T47D (cell line): Measurements from ENCODE around the gene PIEZO1.

Experiments
- DNase-seq, 2 experiments: peaks; one replicate each; pipeline versions ENCODE4 v3.0.0 to v3.0.0-alpha.2; 2011 to 2012; ENCODE audit warnings: low read depth in 1 of 2, low spot score in 1 of 2
- JUND ChIP-seq: IDR thresholded peaks from 2 replicates; pipeline ENCODE4 v1.6.1; 2012; ENCODE audit warnings: low read depth
- in situ Hi-C: cut with HindIII; loops from 2 replicates; pipeline ENCODE4 v1.10.0; 2016; ENCODE audit warnings: low sequenced_read_pairs, low pct_unique_long_range_greater_than_20kb

The PIEZO1 gene

GRCh38 chr16:88771294-88771772 lies 13.7 kb downstream of the PIEZO1 start:
- no peak for DNase-seq
- TF ChIP-seq JUND, result no peak
- in situ Hi-C loops, result no loop called here

- in situ Hi-C loops, result no loop called here
- TF ChIP-seq JUND, result no peak
- DNase-seq, result peak in 1 of 2 experiments; percentile 94
Observed at GRCh38 chr16:88770461-88771293, 14.3 kb downstream of the PIEZO1 start.

- in situ Hi-C loops, result no loop called here
- peak; percentile 91 to 98 for DNase-seq
- TF ChIP-seq JUND, result no peak
Observed at GRCh38 chr16:88769617-88770460, 15.2 kb downstream of the PIEZO1 start.

GRCh38 chr16:88768071-88768783 lies 16.8 kb downstream of the PIEZO1 start:
- no peak for TF ChIP-seq JUND
- in situ Hi-C loops, result no loop called here
- peak in 1 of 2 experiments; percentile 42 for DNase-seq

GRCh38 chr16:88767546-88768070 lies 17.4 kb downstream of the PIEZO1 start:
- no peak for TF ChIP-seq JUND
- in situ Hi-C loops, result no loop called here
- no peak for DNase-seq

GRCh38 chr16:88766975-88767374 lies 18.0 kb downstream of the PIEZO1 start:
- no peak for DNase-seq
- in situ Hi-C loops, result no loop called here
- TF ChIP-seq JUND, result no peak

GRCh38 chr16:88764913-88765349 lies 20.1 kb downstream of the PIEZO1 start:
- TF ChIP-seq JUND, result no peak; the same call in 1 of the 2 replicates
- peak; percentile 95 to 96 for DNase-seq
- in situ Hi-C loops, result no loop called here

GRCh38 chr16:88764080-88764479 lies 20.9 kb downstream of the PIEZO1 start:
- in situ Hi-C loops, result no loop called here
- no peak for TF ChIP-seq JUND
- DNase-seq, result no peak

- peak in 1 of 2 experiments; percentile 94 for DNase-seq
- in situ Hi-C loops, result no loop called here
- TF ChIP-seq JUND, result no peak
Observed at GRCh38 chr16:88763502-88764053, 21.4 kb downstream of the PIEZO1 start.

GRCh38 chr16:88762941-88763340 lies 22.1 kb downstream of the PIEZO1 start:
- TF ChIP-seq JUND, result no peak
- peak in 1 of 2 experiments; percentile 50 for DNase-seq
- in situ Hi-C loops, result no loop called here

GRCh38 chr16:88762258-88762870 lies 22.7 kb downstream of the PIEZO1 start:
- no peak for TF ChIP-seq JUND
- in situ Hi-C loops, result no loop called here
- DNase-seq, result no peak
